Loucy (cell line): ENCODE data around the gene RIC3.

Experiments
- H2AFZ ChIP-seq: fragments of 200-600 bp; sonication (generic); 2 replicates; pipeline ENCODE4 v1.6.0; 2016; ENCODE audit warnings: antibody characterized with exemption, mild to moderate bottlenecking, low read length, moderate library complexity
- H3F3A ChIP-seq: fragments of 200-600 bp; 2 replicates; pipeline ENCODE4 v1.6.0; 2016; ENCODE audit warnings: antibody characterized with exemption, low read depth, mild to moderate bottlenecking
- H3K27me3 ChIP-seq: fragments of 200-600 bp; sonication (generic); 2 replicates; pipeline ENCODE4 v1.6.1; 2014; ENCODE audit warnings: low read length, mild to moderate bottlenecking; ENCODE audit not compliant: insufficient read depth, poor library complexity, severe bottlenecking
- H3K36me3 ChIP-seq: fragments of 200-600 bp; sonication (generic); 2 replicates; pipeline ENCODE4 v1.6.1; 2016; ENCODE audit warnings: low read length; ENCODE audit not compliant: insufficient read depth
- H3K4me1 ChIP-seq: fragments of 200-600 bp; sonication (generic); 2 replicates; pipeline ENCODE4 v1.5.1; 2014; ENCODE audit warnings: low read length, mild to moderate bottlenecking; ENCODE audit not compliant: insufficient read depth, poor library complexity, severe bottlenecking
- H3K4me2 ChIP-seq: fragments of 200-600 bp; sonication (generic); 2 replicates; pipeline ENCODE4 v1.6.0; 2014; ENCODE audit warnings: antibody characterized with exemption, low read length, low read depth, mild to moderate bottlenecking; ENCODE audit not compliant: poor library complexity, severe bottlenecking
- H3K4me3 ChIP-seq: fragments of 200-600 bp; sonication (generic); 2 replicates; pipeline ENCODE4 v1.5.1; 2014; ENCODE audit warnings: low read length, mild to moderate bottlenecking, mixed read lengths; ENCODE audit not compliant: poor library complexity, severe bottlenecking
- H3K79me2 ChIP-seq: fragments of 200-600 bp; sonication (generic); 2 replicates; pipeline ENCODE4 v1.6.1; 2014; ENCODE audit warnings: low read length; ENCODE audit not compliant: insufficient read depth
- H3K9ac ChIP-seq: fragments of 200-600 bp; sonication (generic); 2 replicates; pipeline ENCODE4 v1.6.0; 2014; ENCODE audit warnings: mild to moderate bottlenecking, low read depth, low read length, moderate library complexity; ENCODE audit not compliant: poor library complexity, severe bottlenecking
- H3K9me2 ChIP-seq: fragments of 200-600 bp; sonication (generic); replicated peaks from 2 replicates; pipeline ENCODE4 v1.6.1; 2016; ENCODE audit warnings: low read depth, low read length, mixed read lengths
- H3K9me3 ChIP-seq: fragments of 200-600 bp; sonication (generic); 2 replicates; pipeline ENCODE4 v1.6.1; 2014; ENCODE audit warnings: mild to moderate bottlenecking, antibody characterized with exemption, low read length, low read depth; ENCODE audit not compliant: insufficient read depth
- H4K20me1 ChIP-seq: fragments of 200-600 bp; sonication (generic); 2 replicates; pipeline ENCODE4 v1.6.0; 2014; ENCODE audit warnings: antibody characterized with exemption, low read length, mild to moderate bottlenecking; ENCODE audit not compliant: insufficient read depth, poor library complexity, severe bottlenecking
- CTCF ChIP-seq: fragments of 200-600 bp; sonication (generic); conservative IDR thresholded peaks from 2 replicates; pipeline ENCODE4 v1.5.1; 2014; ENCODE audit warnings: mild to moderate bottlenecking, antibody characterized with exemption, low read length
- EZH2phosphoT487 ChIP-seq: fragments of 200-600 bp; IDR thresholded peaks from 2 replicates; pipeline ENCODE4 v1.6.1; 2018; ENCODE audit warnings: antibody characterized with exemption, mild to moderate bottlenecking, moderate library complexity, borderline replicate concordance

Gene RIC3

GRCh38 chr11:8095806-8096522 lies 72.9 kb downstream of the RIC3 start:
- Histone ChIP-seq H3F3A (no peaks in the 10 kb centered on the region), H3K4me2 (no peak overlapping the region), H3K9ac (no peak overlapping the region), H3K79me2 (no peaks in the 10 kb centered on the region), H3K27me3 (no peaks in the 10 kb centered on the region), H4K20me1 (no peaks in the 10 kb centered on the region), H3K4me1 (no peaks in the 10 kb centered on the region), H3K4me3 (no peak overlapping the region), H2AFZ (no peak overlapping the region), H3K36me3 (no peaks in the 10 kb centered on the region), H3K9me3 (no peaks in the 10 kb centered on the region), H3K9me2 (no peaks in the 10 kb centered on the region)
- TF ChIP-seq EZH2phosphoT487 = no peak
- TF ChIP-seq CTCF = no peak

- H3K4me3 ChIP-seq = no peak overlapping the region
- no peak overlapping the region for H3K9ac ChIP-seq
- H3K4me1 ChIP-seq = no peaks in the 10 kb centered on the region
- H3K4me2 ChIP-seq = no peak overlapping the region
- no peaks in the 10 kb centered on the region for H3K79me2 ChIP-seq
- H3F3A ChIP-seq = no peaks in the 10 kb centered on the region
- no peaks in the 10 kb centered on the region for H4K20me1 ChIP-seq
- TF ChIP-seq CTCF = no peak
- TF ChIP-seq EZH2phosphoT487 = no peak
- H3K9me3 ChIP-seq = no peaks in the 10 kb centered on the region
- no peaks in the 10 kb centered on the region for H3K9me2 ChIP-seq
- no peaks in the 10 kb centered on the region for H3K27me3 ChIP-seq
- no peaks in the 10 kb centered on the region for H3K36me3 ChIP-seq
- no peak overlapping the region for H2AFZ ChIP-seq
Measured at GRCh38 chr11:8095371-8095770, 73.5 kb downstream of the RIC3 start.

- no peak for TF ChIP-seq CTCF
- Histone ChIP-seq H3K4me3 (no peak overlapping the region), H3K79me2 (no peaks in the 10 kb centered on the region), H3K9me2 (no peaks in the 10 kb centered on the region), H3K4me2 (no peak overlapping the region), H3K9ac (no peak overlapping the region), H3F3A (no peaks in the 10 kb centered on the region), H3K36me3 (no peaks in the 10 kb centered on the region), H3K9me3 (no peaks in the 10 kb centered on the region), H4K20me1 (no peaks in the 10 kb centered on the region), H3K27me3 (no peaks in the 10 kb centered on the region), H2AFZ (no peak overlapping the region), H3K4me1 (no peaks in the 10 kb centered on the region)
Measured at GRCh38 chr11:8094656-8095055, 74.2 kb downstream of the RIC3 start.
